CD4-positive, alpha-beta memory T cell (primary cell): Measurements from ENCODE around the gene PDE6G. TPM values are rescaled to one million over a fixed set of nuclear protein-coding genes. Genes with fewer than 3 reads are reported as not detected.

Experiments used
- CTCF ChIA-PET: fragments of 350-600 bp; sonication (Branson Sonifier 250); formaldehyde crosslinking; loops from one replicate; lab custom pipeline; 2021; ENCODE audit warnings: inconsistent platforms; ENCODE audit not compliant: partially characterized antibody; lab: Charles Lee
- POLR2A ChIA-PET: fragments of 350-600 bp; sonication (Branson Sonifier 250); formaldehyde crosslinking; loops from one replicate; lab custom pipeline; 2021; ENCODE audit not compliant: partially characterized antibody; lab: Charles Lee
- DNase-seq, 5 donors: peaks; one replicate each; pipeline versions ENCODE4 v3.0.0 to v3.0.0-alpha.2; 2020 to 2022; ENCODE audit warnings: mixed read lengths in 1 of 5
- H3K27ac ChIP-seq: one replicate; pipeline ENCODE4 v1.7.0; 2013; ENCODE audit warnings: low read depth, low read length
- H3K27me3 ChIP-seq: 2 replicates; pipeline ENCODE4 v1.7.0; 2013; ENCODE audit warnings: mild to moderate bottlenecking, low read length, moderate library complexity; ENCODE audit not compliant: insufficient read depth
- H3K36me3 ChIP-seq: 2 replicates; pipeline ENCODE4 v1.7.0; 2013; ENCODE audit warnings: mild to moderate bottlenecking, low read length, moderate library complexity; ENCODE audit not compliant: insufficient read depth
- H3K4me1 ChIP-seq: 2 replicates; pipeline ENCODE4 v1.7.0; 2013; ENCODE audit warnings: mild to moderate bottlenecking, low read length, moderate library complexity; ENCODE audit not compliant: insufficient read depth
- H3K4me3 ChIP-seq, 2 donors: one replicate each; pipeline ENCODE4 v1.7.0; 2013; ENCODE audit warnings: low read length in 2 of 2, mild to moderate bottlenecking in 1 of 2
- H3K9me3 ChIP-seq, 2 donors: one replicate each; pipeline ENCODE4 v1.7.0; 2013; ENCODE audit warnings: low read length in 2 of 2, control low read depth in 1 of 2; ENCODE audit not compliant: control insufficient read depth in 1 of 2
- H3K27ac Mint-ChIP-seq, 7 donors: one replicate each; pipeline ENCODE4 v1.8.0; 2020 to 2021; ENCODE audit warnings: mixed read lengths in 7 of 7, mild to moderate bottlenecking in 6 of 7, inconsistent platforms in 3 of 7, moderate library complexity in 3 of 7
- H3K27me3 Mint-ChIP-seq, 2 donors: one replicate each; pipeline ENCODE4 v1.8.0; 2020 to 2021; ENCODE audit warnings: mixed read lengths in 2 of 2
- H3K36me3 Mint-ChIP-seq, 2 donors: one replicate each; pipeline ENCODE4 v1.8.0; 2020 to 2021; ENCODE audit warnings: mixed read lengths in 2 of 2, inconsistent platforms in 1 of 2, mild to moderate bottlenecking in 1 of 2
- H3K4me1 Mint-ChIP-seq, 4 donors: one replicate each; pipeline ENCODE4 v1.8.0; 2020 to 2021; ENCODE audit warnings: mixed read lengths in 4 of 4, mild to moderate bottlenecking in 1 of 4
- H3K4me3 Mint-ChIP-seq, 8 donors: one replicate each; pipeline ENCODE4 v1.8.0; 2020 to 2021; ENCODE audit warnings: mixed read lengths in 8 of 8, mild to moderate bottlenecking in 7 of 8, moderate library complexity in 6 of 8, inconsistent platforms in 3 of 8
- H3K9me3 Mint-ChIP-seq, 8 donors: one replicate each; pipeline ENCODE4 v1.8.0; 2020 to 2021; ENCODE audit warnings: mixed read lengths in 8 of 8, mild to moderate bottlenecking in 5 of 8, inconsistent platforms in 3 of 8, moderate library complexity in 1 of 8
- intact Hi-C: fragments of 100-400 bp; cut with micrococcal nuclease; formaldehyde crosslinking; loops from one replicate; pipeline ENCODE4 v1.15.1; 2023
- microRNA-seq: library from miRNA; unstranded; fragments of <30 nt; microRNA quantifications from one replicate; pipeline ENCODE4 v1.2.0, GENCODE V29; 2021; ENCODE audit warnings: borderline replicate concordance, borderline number of aligned reads, borderline microRNAs expressed, mixed read lengths
- polyA plus RNA-seq, 2 donors: library from polyadenylated mRNA; unstranded; fragments of 300-500 nt; fragmentation: Illumina TruSeq; gene quantifications; one replicate each; pipeline ENCODE4 v1.2.3, GENCODE V29; 2021
- total RNA-seq, 2 experiments: library from RNA; stranded (reverse); gene quantifications; one replicate each; pipeline ENCODE4 v1.2.3, GENCODE V29; 2021

PDE6G gene
- total and polyA plus RNA-seq, 4 experiments from 2014 or later, result 0.83 to 1.3 (median 1.1) TPM

- Mint-ChIP-seq H3K9me3 (no peaks in the 10 kb centered on the region), H3K4me1 (peaks cover 3 to 14% (median 7%) of the 10 kb centered on the region in 4 donors), H3K36me3 (peaks cover 32 to 59% of the 10 kb centered on the region in 2 donors), H3K27me3 (no peaks in the 10 kb centered on the region), H3K27ac (peak overlapping the region in 4 of 7 donors; percentile 1 to 79 (median 55)), H3K4me3 (no peak overlapping the region)
- H3K4me1 ChIP-seq, result no peaks in the 10 kb centered on the region
- DNase-seq, result peak in 4 of 5 donors; percentile 56 to 66 (median 61)
- no peaks in the 10 kb centered on the region for H3K27me3 ChIP-seq
- peaks cover 47% of the 10 kb centered on the region for H3K36me3 ChIP-seq
- H3K27ac ChIP-seq, result no peak overlapping the region
- ChIA-PET CTCF (interaction anchor here (0.6 to 3.3 kb wide), 28 partner anchors 9 to 459 kb away, joined by 3 to 42 read pairs (median 4); partner anchors contain the start of gene SLC38A10), POLR2A (interaction anchor here (1.2 to 2.1 kb wide), 4 partner anchors 49 to 347 kb away, joined by 3 to 10 read pairs (median 4); partner anchors contain the start of gene FAAP100)
- no peaks in the 10 kb centered on the region for H3K9me3 ChIP-seq
- intact Hi-C loops, result loop anchor here (1.0 to 2.0 kb wide), 3 partner anchors 49 to 348 kb away; partner anchors contain the start of gene FAAP100
- no peak overlapping the region for H3K4me3 ChIP-seq
Observed at GRCh38 chr17:81601525-81602120, 54.7 kb downstream of the PDE6G start.

Small RNA genes within 50 kb of the gene (microRNA-seq; reads per million reads assigned to microRNA genes)
- gene MIR6786, result not detected

Other genes starting within 250 kb of the PDE6G start
- gene ACTG1, start 143.7 kb downstream of the PDE6G start, total RNA-seq, result 1,000 to 10,000 TPM; 1,031 to 1,038 TPM
- gene ACTG1, start 143.7 kb downstream of the PDE6G start, polyA plus RNA-seq, result 1,000 to 10,000 TPM; 1,338 to 1,651 TPM
- 1 to 10 TPM in 1 of 2 experiments, under 1 TPM in 1; 0.75 to 1.0 TPM for gene FSCN2, start 128.2 kb downstream of the PDE6G start, total RNA-seq
- gene FSCN2, start 128.2 kb downstream of the PDE6G start, polyA plus RNA-seq, result under 1 TPM in 1 of 2 donors, not detected in 1; 0.20 TPM
- 10 to 100 TPM; 51.0 to 56.0 TPM for gene FAAP100, start 104.2 kb downstream of the PDE6G start, total RNA-seq
- gene FAAP100, start 104.2 kb downstream of the PDE6G start, polyA plus RNA-seq, result 10 to 100 TPM in 1 of 2 donors, 1 to 10 TPM in 1; 8.5 to 16.8 TPM
- 100 to 1,000 TPM in 1 of 2 experiments, 10 to 100 TPM in 1; 91.0 to 105 TPM for gene NPLOC4, start 19.4 kb downstream of the PDE6G start, total RNA-seq
- gene NPLOC4, start 19.4 kb downstream of the PDE6G start, polyA plus RNA-seq, result 10 to 100 TPM; 61.1 to 70.6 TPM
- gene TSPAN10, start 19.3 kb downstream of the PDE6G start, total RNA-seq, result 1 to 10 TPM; 1.1 to 1.2 TPM
- under 1 TPM; 0.10 to 0.24 TPM for gene TSPAN10, start 19.3 kb downstream of the PDE6G start, polyA plus RNA-seq
- 10 to 100 TPM; 52.5 to 60.8 TPM for gene OXLD1, start 10.1 kb upstream of the PDE6G start, total RNA-seq
- gene OXLD1, start 10.1 kb upstream of the PDE6G start, polyA plus RNA-seq, result 10 to 100 TPM; 68.8 to 83.2 TPM
- 10 to 100 TPM; 28.0 to 29.3 TPM for gene CCDC137, start 10.2 kb upstream of the PDE6G start, total RNA-seq
- gene CCDC137, start 10.2 kb upstream of the PDE6G start, polyA plus RNA-seq, result 10 to 100 TPM in 1 of 2 donors, 1 to 10 TPM in 1; 5.3 to 17.0 TPM
- 10 to 100 TPM; 25.9 to 27.7 TPM for gene ARL16, start 27.3 kb upstream of the PDE6G start, total RNA-seq
- gene ARL16, start 27.3 kb upstream of the PDE6G start, polyA plus RNA-seq, result 10 to 100 TPM; 25.3 to 45.5 TPM
- 100 to 1,000 TPM; 182 to 206 TPM for gene HGS, start 27.5 kb upstream of the PDE6G start, total RNA-seq
- 10 to 100 TPM; 18.9 to 46.4 TPM for gene HGS, start 27.5 kb upstream of the PDE6G start, polyA plus RNA-seq
- gene MRPL12, start 46.8 kb upstream of the PDE6G start, total RNA-seq, result 10 to 100 TPM; 21.9 to 25.6 TPM
- gene MRPL12, start 46.8 kb upstream of the PDE6G start, polyA plus RNA-seq, result 10 to 100 TPM; 42.5 to 47.5 TPM
- 1 to 10 TPM; 4.0 to 5.0 TPM for gene SLC25A10, start 55.7 kb upstream of the PDE6G start, total RNA-seq
- 1 to 10 TPM; 3.2 to 5.2 TPM for gene SLC25A10, start 55.7 kb upstream of the PDE6G start, polyA plus RNA-seq
- not detected for gene GCGR, start 147.6 kb upstream of the PDE6G start, total RNA-seq
- not detected for gene GCGR, start 147.6 kb upstream of the PDE6G start, polyA plus RNA-seq
- 10 to 100 TPM; 65.8 to 71.0 TPM for gene MCRIP1, start 176.7 kb upstream of the PDE6G start, total RNA-seq
- 10 to 100 TPM; 66.7 to 87.2 TPM for gene MCRIP1, start 176.7 kb upstream of the PDE6G start, polyA plus RNA-seq
- gene PPP1R27, start 178.5 kb upstream of the PDE6G start, total RNA-seq, result not detected
- gene PPP1R27, start 178.5 kb upstream of the PDE6G start, polyA plus RNA-seq, result under 1 TPM in 1 of 2 donors, not detected in 1; 0.18 TPM
- gene P4HB, start 204.0 kb upstream of the PDE6G start, total RNA-seq, result 100 to 1,000 TPM; 392 to 409 TPM
- 100 to 1,000 TPM; 272 to 339 TPM for gene P4HB, start 204.0 kb upstream of the PDE6G start, polyA plus RNA-seq
- 100 to 1,000 TPM; 380 to 382 TPM for gene ARHGDIA, start 214.8 kb upstream of the PDE6G start, total RNA-seq
- gene ARHGDIA, start 214.8 kb upstream of the PDE6G start, polyA plus RNA-seq, result 100 to 1,000 TPM in 1 of 2 donors, 10 to 100 TPM in 1; 84.8 to 205 TPM
- gene ALYREF, start 235.0 kb upstream of the PDE6G start, total RNA-seq, result 10 to 100 TPM; 47.2 to 47.7 TPM
- gene ALYREF, start 235.0 kb upstream of the PDE6G start, polyA plus RNA-seq, result 10 to 100 TPM; 23.3 to 50.8 TPM
- 10 to 100 TPM; 53.8 to 57.0 TPM for gene ANAPC11, start 235.2 kb upstream of the PDE6G start, total RNA-seq
- gene ANAPC11, start 235.2 kb upstream of the PDE6G start, polyA plus RNA-seq, result 100 to 1,000 TPM; 262 to 267 TPM
- gene NPB, start 245.7 kb upstream of the PDE6G start, total RNA-seq, result under 1 TPM; 0.61 to 0.79 TPM
- not detected for gene NPB, start 245.7 kb upstream of the PDE6G start, polyA plus RNA-seq